ENCODE measurements around the gene LCN10.
A peak's percentile ranks its signal among the peaks of the same experiment; 100 is the strongest.

The LCN10 gene

GRCh38 chr9:136735812-136736480 is 6.8 kb downstream of the LCN10 start:
- no peak for DNase-seq

GRCh38 chr9:136734837-136735496 is 7.8 kb downstream of the LCN10 start:
- DNase-seq: no peak

- no peak for DNase-seq
Measured at GRCh38 chr9:136733611-136734010, 9.1 kb downstream of the LCN10 start.

- DNase-seq: no peak
Measured at GRCh38 chr9:136732444-136733178, 10.1 kb downstream of the LCN10 start.

GRCh38 chr9:136729926-136730325 is 12.8 kb downstream of the LCN10 start:
- no peak for DNase-seq

GRCh38 chr9:136729144-136729543 is 13.6 kb downstream of the LCN10 start:
- DNase-seq: no peak

GRCh38 chr9:136728548-136729123 is 14.1 kb downstream of the LCN10 start:
- DNase-seq: no peak

- peak; percentile 88 for DNase-seq
Measured at GRCh38 chr9:136728080-136728547, 14.6 kb downstream of the LCN10 start.

- no peak for DNase-seq
Measured at GRCh38 chr9:136726631-136727191, 16.0 kb downstream of the LCN10 start.

GRCh38 chr9:136726118-136726517 is 16.6 kb downstream of the LCN10 start:
- no peak for DNase-seq

GRCh38 chr9:136725612-136726011 is 17.1 kb downstream of the LCN10 start:
- DNase-seq: no peak

- DNase-seq: no peak
Measured at GRCh38 chr9:136724772-136725171, 18.0 kb downstream of the LCN10 start.

- no peak for DNase-seq
Measured at GRCh38 chr9:136723989-136724388, 18.8 kb downstream of the LCN10 start.

- no peak for DNase-seq
Measured at GRCh38 chr9:136723362-136723976, 19.3 kb downstream of the LCN10 start.

GRCh38 chr9:136722969-136723356 is 19.8 kb downstream of the LCN10 start:
- DNase-seq: no peak

- no peak for DNase-seq
Measured at GRCh38 chr9:136722093-136722968, 20.4 kb downstream of the LCN10 start.

GRCh38 chr9:136721339-136722092 is 21.2 kb downstream of the LCN10 start:
- DNase-seq: no peak

- no peak for DNase-seq
Measured at GRCh38 chr9:136720898-136721338, 21.8 kb downstream of the LCN10 start.

- DNase-seq: no peak
Measured at GRCh38 chr9:136720251-136720897, 22.4 kb downstream of the LCN10 start.

GRCh38 chr9:136719195-136719880 is 23.4 kb downstream of the LCN10 start:
- DNase-seq: no peak

Data from effector CD8-positive, alpha-beta T cell (primary cell).